Measurements from ENCODE around the gene GAMT. TPM values are rescaled to one million over a fixed set of nuclear protein-coding genes. Genes with fewer than 3 reads are reported as not detected.

GAMT gene
- total RNA-seq, 1 donor: 23.3 TPM

- no peak overlapping the region for H3K4me3 ChIP-seq (ENCODE audit: low read depth, low read length)
- no peak for TF ChIP-seq CTCF (IDR thresholded peaks at IDR 0.05; ENCODE audit: insufficient read depth, low read depth, low read length)
- peak; percentile 40 for DNase-seq (ENCODE audit: low read depth)
Observed at GRCh38 chr19:1411255-1412191, 10.2 kb upstream of the GAMT start.

- H3K4me3 ChIP-seq (ENCODE audit: low read depth, low read length): peak overlapping the region; percentile 12
- DNase-seq (ENCODE audit: low read depth): no peak
- no peak for TF ChIP-seq CTCF (IDR thresholded peaks at IDR 0.05; ENCODE audit: insufficient read depth, low read depth, low read length)
Observed at GRCh38 chr19:1410789-1411188, 9.4 kb upstream of the GAMT start.

GRCh38 chr19:1410136-1410786, 8.9 kb upstream of the GAMT start:
- H3K4me3 ChIP-seq (ENCODE audit: low read depth, low read length): peak overlapping the region; percentile 80
- DNase-seq (ENCODE audit: low read depth): peak; percentile 80
- no peak for TF ChIP-seq CTCF (IDR thresholded peaks at IDR 0.05; ENCODE audit: insufficient read depth, low read depth, low read length)

- no peak for DNase-seq (ENCODE audit: low read depth)
- no peak for TF ChIP-seq CTCF (IDR thresholded peaks at IDR 0.05; ENCODE audit: insufficient read depth, low read depth, low read length)
- H3K4me3 ChIP-seq (ENCODE audit: low read depth, low read length): peak overlapping the region; percentile 80
Observed at GRCh38 chr19:1409204-1410005, 8.1 kb upstream of the GAMT start.

GRCh38 chr19:1408300-1409203, 7.2 kb upstream of the GAMT start:
- no peak for TF ChIP-seq CTCF (IDR thresholded peaks at IDR 0.05; ENCODE audit: insufficient read depth, low read depth, low read length)
- peak overlapping the region; percentile 80 for H3K4me3 ChIP-seq (ENCODE audit: low read depth, low read length)
- peak; percentile 69 for DNase-seq (ENCODE audit: low read depth)
